GM21723 (cell line): ENCODE data around the gene ERN2.

Experiments
- ATAC-seq: cut with Tn5 transposase; IDR thresholded peaks from one replicate; pipeline ENCODE4 v1.9.1; 2021; ENCODE audit warnings: mild to moderate bottlenecking, moderate library complexity; ENCODE audit not compliant: unreplicated experiment

The ERN2 gene

GRCh38 chr16:23640931-23641765 is 71.9 kb downstream of the ERN2 start, which contains the start of the genes DCTN5 and PALB2:
Gene DCTN5, plus strand, starts transcription at chr16:23641466. Its CDS starts 77 bp downstream, at chr16:23641543.
Gene PALB2, minus strand, starts transcription at chr16:23641310. Its CDS starts 153 bp downstream, at chr16:23641157.
- peak; percentile 93 for ATAC-seq

GRCh38 chr16:23640615-23640930 is 72.4 kb downstream of the ERN2 start:
- ATAC-seq: no peak
